Ovary (tissue), 9 donors: ENCODE measurements around the gene EDC3. TPM values are rescaled to one million over a fixed set of nuclear protein-coding genes. Genes with fewer than 3 reads are reported as not detected.
A peak's percentile ranks its signal among the peaks of the same experiment; 100 is the strongest.

Experiments
- DNase-seq, 5 donors: peaks; one replicate each; pipeline ENCODE4 v3.0.0-alpha.2; 2019 to 2020
- H3K27ac ChIP-seq, 2 donors: fragments of 200-600 bp; one replicate each; pipeline versions ENCODE4 v1.5.1 to v1.8.0; 2019 to 2022
- H3K27me3 ChIP-seq: fragments of 200-600 bp; one replicate; pipeline ENCODE4 v1.8.0; 2022
- H3K36me3 ChIP-seq: fragments of 200-600 bp; sonication (generic); one replicate; pipeline ENCODE4 v1.5.1; 2019
- H3K4me1 ChIP-seq: one replicate; pipeline ENCODE4 v1.8.1; 2013; ENCODE audit warnings: mild to moderate bottlenecking, moderate library complexity; ENCODE audit not compliant: insufficient read depth
- H3K4me3 ChIP-seq: fragments of 200-600 bp; sonication (generic); one replicate; pipeline ENCODE4 v1.5.1; 2017
- H3K9me3 ChIP-seq, 2 donors: fragments of 200-600 bp in 1 of 2; sonication (generic) in 1 of 2; one replicate each; pipeline versions ENCODE4 v1.5.1 to v1.8.1; 2013 to 2019; ENCODE audit warnings: mild to moderate bottlenecking in 1 of 2, moderate library complexity in 1 of 2
- CTCF ChIP-seq, 3 donors: fragments of 450-650 bp in 2 of 3; fragments of 200-600 bp in 1 of 3; IDR thresholded peaks; one replicate each; pipeline versions ENCODE4 v1.5.1 to v1.8.0; 2016 to 2022; ENCODE audit warnings: antibody characterized with exemption in 3 of 3, mild to moderate bottlenecking in 1 of 3
- EP300 ChIP-seq: sonication (generic); formaldehyde crosslinking; IDR thresholded peaks from one replicate; pipeline ENCODE4 v1.6.1; 2017; ENCODE audit warnings: antibody characterized with exemption
- POLR2A ChIP-seq: fragments of 450-650 bp; IDR thresholded peaks from one replicate; pipeline ENCODE4 v1.6.1; 2017; ENCODE audit warnings: antibody characterized with exemption, mild to moderate bottlenecking, moderate library complexity
- WGBS, 3 donors: extraction: QIAGEN DNeasy Blood & Tissue Kit in 1 of 3; methylation state at CpG; one replicate each; pipeline versions ENCODE4 v1.1.5 to v1.1.7; 2013 to 2017; 5-methylcytosine and 5-hydroxymethylcytosine counted together
- intact Hi-C, 4 donors: fragments of 100-400 bp; cut with DNase I; formaldehyde crosslinking; loops; one replicate each; pipeline versions ENCODE4 v1.11.0 to v1.15.1; 2022 to 2023
- polyA plus RNA-seq, 2 donors: library from polyadenylated mRNA; stranded (reverse); fragments of 200-250 nt in 1 of 2; fragments of 350-450 nt in 1 of 2; fragmentation: Illumina TruSeq in 1 of 2; extraction: RNeasy Lipid Tissue Mini Kit (QIAGEN cat#74804) in 1 of 2; gene quantifications; one replicate each; pipeline ENCODE4 v1.2.3, GENCODE V29; 2013 to 2014
- total RNA-seq, 7 donors: library from RNA; depleted of rRNA in 2 of 7; stranded (reverse); fragments of >200 nt in 2 of 7; fragmentation: NEBNext Ultra II Directional in 3 of 7; extraction: Animal tissue kit (Norgen Biotek cat#: 25700) in 3 of 7; gene quantifications; one replicate each; pipeline versions ENCODE4 v1.1.0 to v1.2.4, GENCODE V29; 2016 to 2023
- donor health status: DM: no; HTN: no; CAD: no; lungs with moderate emphysema.
- donor health status: DM: no; HTN: no; CAD: no.
- donor health status: Bipolar disorder and iron deficiency.
- donor health status: DM: yes; HTN: yes; CAD: no.
- donor health status: DM: no; HTN: no; CAD: no.
- donor health status: DM: yes; HTN: yes; CAD: no.

The EDC3 gene
- total and polyA plus RNA-seq, 9 donors = 10.6 to 44.5 (median 34.2) TPM

GRCh38 chr15:74635228-74635627, 60.6 kb downstream of the EDC3 start:
- intact Hi-C loops = loop anchor here in 3 of 4 donors (2.0 to 10.0 kb wide), 4 partner anchors 132 to 310 kb away; no protein-coding TSS in a partner anchor
- 17 to 27% (median 19%) methylated on average over 5 of the region's 5 CpGs for WGBS, 3 donors
- peak in 3 of 5 donors; percentile 59 to 71 (median 61) for DNase-seq

GRCh38 chr15:74633781-74634180, 62.0 kb downstream of the EDC3 start:
- no peaks in the 10 kb centered on the region for H3K27me3 ChIP-seq
- no peak overlapping the region for H3K27ac ChIP-seq
- no peaks in the 10 kb centered on the region for H3K4me1 ChIP-seq
- 60 to 71% (median 60%) methylated on average over 2 of the region's 2 CpGs for WGBS, 3 donors
- no peaks in the 10 kb centered on the region for H3K36me3 ChIP-seq
- intact Hi-C loops = loop anchor here in 3 of 4 donors (2.0 to 10.0 kb wide), 6 partner anchors 133 to 311 kb away; no protein-coding TSS in a partner anchor
- no peaks in the 10 kb centered on the region for H3K9me3 ChIP-seq
- TF ChIP-seq CTCF (IDR thresholded peaks at IDR 0.05) (no peak), POLR2A (no peak), EP300 (no peak)
- DNase-seq = no peak
- H3K4me3 ChIP-seq = no peak overlapping the region

More at GRCh38 chr15:74635228-74635627, 60.6 kb downstream of the EDC3 start:
- H3K9me3 ChIP-seq = no peaks in the 10 kb centered on the region
- no peak overlapping the region for H3K4me3 ChIP-seq
- no peak overlapping the region for H3K27ac ChIP-seq
- H3K4me1 ChIP-seq = no peaks in the 10 kb centered on the region
- H3K36me3 ChIP-seq = no peaks in the 10 kb centered on the region
- H3K27me3 ChIP-seq = no peaks in the 10 kb centered on the region
- TF ChIP-seq CTCF (IDR thresholded peaks at IDR 0.05) = peak; percentile 26 to 75 (median 72)
- TF ChIP-seq EP300 = no peak
- no peak for TF ChIP-seq POLR2A

DNA sequence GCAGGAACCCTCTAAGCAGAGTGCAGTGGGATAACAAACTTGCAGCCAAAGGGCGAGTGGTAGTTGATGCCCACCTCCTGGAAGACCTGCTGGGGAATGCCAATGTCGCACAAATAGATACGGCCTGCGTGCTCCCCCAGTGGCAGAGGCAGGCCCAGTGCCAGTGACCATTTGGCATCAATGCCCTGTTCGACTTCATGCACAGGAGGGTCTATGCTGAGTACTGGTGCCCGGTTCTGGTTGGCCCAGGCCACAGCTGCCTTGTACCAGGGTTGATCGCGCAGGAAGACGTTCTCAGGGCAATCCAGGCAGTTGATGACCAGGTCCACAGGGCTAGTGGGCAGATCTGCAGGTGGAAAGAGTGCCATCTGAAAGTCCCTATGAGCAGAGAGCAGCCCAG, 63.2 kb downstream of the EDC3 start:
- no peak overlapping the region for H3K27ac ChIP-seq
- H3K4me1 ChIP-seq = no peaks in the 10 kb centered on the region
- 83 to 85% (median 85%) methylated on average over 9 of the region's 9 CpGs for whole genome bisulfite sequencing, 3 donors
- TF ChIP-seq EP300 (no peak), POLR2A (no peak), CTCF (IDR thresholded peaks at IDR 0.05) (no peak)
- intact Hi-C loops = loop anchor here in 3 of 4 donors (2.0 to 10.0 kb wide), 5 partner anchors 136 to 312 kb away; no protein-coding TSS in a partner anchor
- no peaks in the 10 kb centered on the region for H3K9me3 ChIP-seq
- peak in 1 of 5 donors; percentile 30 for DNase-seq
- no peaks in the 10 kb centered on the region for H3K36me3 ChIP-seq
- H3K4me3 ChIP-seq = no peak overlapping the region
- H3K27me3 ChIP-seq = no peaks in the 10 kb centered on the region

- intact Hi-C loops = loop anchor here in 3 of 4 donors (2.0 to 10.0 kb wide), 5 partner anchors 137 to 313 kb away; no protein-coding TSS in a partner anchor
- peak in 4 of 5 donors; percentile 63 to 73 (median 66) for DNase-seq
- no peak overlapping the region for H3K4me3 ChIP-seq
- 59 to 64% (median 63%) methylated on average over 8 of the region's 8 CpGs for WGBS, 3 donors
- no peaks in the 10 kb centered on the region for H3K9me3 ChIP-seq
- H3K27me3 ChIP-seq = no peaks in the 10 kb centered on the region
- H3K27ac ChIP-seq = no peak overlapping the region
- TF ChIP-seq POLR2A = no peak
- TF ChIP-seq CTCF (IDR thresholded peaks at IDR 0.05) = peak in 2 of 3 donors; percentile 52 to 57
- no peak for TF ChIP-seq EP300
- H3K4me1 ChIP-seq = no peaks in the 10 kb centered on the region
- no peaks in the 10 kb centered on the region for H3K36me3 ChIP-seq
Observed at GRCh38 chr15:74631935-74632560, 63.8 kb downstream of the EDC3 start.
